MM.1S (cell line): ENCODE results near the gene N4BP2L2.

Experiments
- DNase-seq: peaks from one replicate; pipeline ENCODE4 v3.0.0-alpha.2; 2015
- H2AFZ ChIP-seq: fragments of 300-600 bp; sonication (generic); 2 replicates; pipeline ENCODE4 v1.6.0; 2016; ENCODE audit warnings: antibody characterized with exemption, low read length
- H3F3A ChIP-seq: fragments of 300-600 bp; sonication (generic); 2 replicates; pipeline ENCODE4 v1.6.1; 2016; ENCODE audit warnings: mild to moderate bottlenecking, antibody characterized with exemption, low read length, moderate library complexity, mixed read lengths; ENCODE audit not compliant: insufficient read depth
- H3K27ac ChIP-seq: fragments of 300-600 bp; sonication (generic); 2 replicates; pipeline ENCODE4 v1.5.1; 2016; ENCODE audit warnings: mild to moderate bottlenecking, low read length
- H3K27me3 ChIP-seq: fragments of 300-600 bp; sonication (generic); replicated peaks from 2 replicates; pipeline ENCODE4 v1.6.0; 2016; ENCODE audit warnings: low read length; ENCODE audit not compliant: insufficient read depth
- H3K36me3 ChIP-seq: fragments of 300-600 bp; sonication (generic); replicated peaks from 2 replicates; pipeline ENCODE4 v1.6.1; 2016; ENCODE audit warnings: mild to moderate bottlenecking, low read length, mixed read lengths; ENCODE audit not compliant: insufficient read depth
- H3K4me1 ChIP-seq: fragments of 300-600 bp; sonication (generic); 2 replicates; pipeline ENCODE4 v1.6.1; 2016; ENCODE audit warnings: low read length, mixed read lengths
- H3K4me2 ChIP-seq: fragments of 300-600 bp; sonication (generic); 2 replicates; pipeline ENCODE4 v1.6.0; 2016; ENCODE audit warnings: low read depth, low read length
- H3K4me3 ChIP-seq: fragments of 300-600 bp; sonication (generic); 2 replicates; pipeline ENCODE4 v1.5.1; 2016; ENCODE audit warnings: low read length, mixed read lengths
- H3K79me2 ChIP-seq: fragments of 300-600 bp; sonication (generic); 2 replicates; pipeline ENCODE4 v1.6.1; 2016; ENCODE audit warnings: mixed run types, low read length, mixed read lengths
- H3K9ac ChIP-seq: fragments of 300-600 bp; sonication (generic); 2 replicates; pipeline ENCODE4 v1.6.1; 2016; ENCODE audit warnings: low read length, mixed read lengths
- H3K9me2 ChIP-seq: fragments of 300-600 bp; sonication (generic); replicated peaks from 2 replicates; pipeline ENCODE4 v1.6.1; 2016; ENCODE audit warnings: mild to moderate bottlenecking, low read length, mixed read lengths; ENCODE audit not compliant: insufficient read depth
- H3K9me3 ChIP-seq: fragments of 300-600 bp; sonication (generic); replicated peaks from 2 replicates; pipeline ENCODE4 v1.6.1; 2016; ENCODE audit warnings: mild to moderate bottlenecking, low read length, mixed read lengths; ENCODE audit not compliant: insufficient read depth
- H4K20me1 ChIP-seq: fragments of 300-600 bp; sonication (generic); 2 replicates; pipeline ENCODE4 v1.6.1; 2016; ENCODE audit warnings: mild to moderate bottlenecking, low read length, moderate library complexity, mixed read lengths; ENCODE audit not compliant: insufficient read depth
- EZH2 ChIP-seq: fragments of 300-600 bp; sonication (generic); optimal IDR thresholded peaks from 2 replicates; pipeline ENCODE3; 2017; ENCODE audit warnings: low read depth, mild to moderate bottlenecking, antibody characterized with exemption, low read length, mixed read lengths
- EZH2phosphoT487 ChIP-seq: fragments of 300-600 bp; sonication (generic); IDR thresholded peaks from 2 replicates; pipeline ENCODE4 v1.6.1; 2018; ENCODE audit warnings: antibody characterized with exemption, low read length
- TF ChIP-seq, protein P1 (sequence below): fragments of 300-600 bp; sonication (generic); IDR thresholded peaks from 2 replicates; pipeline ENCODE4 v1.5.1; 2016; ENCODE audit warnings: antibody characterized with exemption, low read length, mixed read lengths

The N4BP2L2 gene

DNA sequence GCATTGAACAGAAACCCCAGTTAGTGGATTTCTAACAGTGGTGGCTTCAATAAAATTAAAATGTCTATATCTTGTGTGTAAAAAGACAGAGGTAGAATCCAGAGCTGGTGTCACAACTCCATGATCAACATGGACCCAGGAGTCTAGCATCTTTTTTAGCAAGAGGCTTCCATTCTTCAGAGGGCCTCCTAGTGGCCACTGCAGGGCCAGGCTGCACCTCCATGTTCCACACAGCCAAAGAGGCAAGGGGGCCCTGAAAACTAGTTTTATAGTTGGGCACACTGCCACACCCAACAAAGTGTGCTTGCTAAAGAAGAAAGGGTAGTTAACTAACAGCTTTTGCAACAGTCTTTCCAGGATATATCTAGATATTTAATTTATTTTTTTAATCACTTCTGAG lies 123.6 kb downstream of the N4BP2L2 start:
- H3K4me2 ChIP-seq: no peak overlapping the region
- no peaks in the 10 kb centered on the region for H3K79me2 ChIP-seq
- no peaks in the 10 kb centered on the region for H3K9me2 ChIP-seq
- H3F3A ChIP-seq: no peaks in the 10 kb centered on the region
- H4K20me1 ChIP-seq: no peaks in the 10 kb centered on the region
- H3K9ac ChIP-seq: no peak overlapping the region
- H2AFZ ChIP-seq: no peak overlapping the region
- H3K27ac ChIP-seq: no peak overlapping the region
- H3K9me3 ChIP-seq: no peaks in the 10 kb centered on the region
- no peak for DNase-seq
- no peak overlapping the region for H3K4me3 ChIP-seq
- TF ChIP-seq, protein P1, sequence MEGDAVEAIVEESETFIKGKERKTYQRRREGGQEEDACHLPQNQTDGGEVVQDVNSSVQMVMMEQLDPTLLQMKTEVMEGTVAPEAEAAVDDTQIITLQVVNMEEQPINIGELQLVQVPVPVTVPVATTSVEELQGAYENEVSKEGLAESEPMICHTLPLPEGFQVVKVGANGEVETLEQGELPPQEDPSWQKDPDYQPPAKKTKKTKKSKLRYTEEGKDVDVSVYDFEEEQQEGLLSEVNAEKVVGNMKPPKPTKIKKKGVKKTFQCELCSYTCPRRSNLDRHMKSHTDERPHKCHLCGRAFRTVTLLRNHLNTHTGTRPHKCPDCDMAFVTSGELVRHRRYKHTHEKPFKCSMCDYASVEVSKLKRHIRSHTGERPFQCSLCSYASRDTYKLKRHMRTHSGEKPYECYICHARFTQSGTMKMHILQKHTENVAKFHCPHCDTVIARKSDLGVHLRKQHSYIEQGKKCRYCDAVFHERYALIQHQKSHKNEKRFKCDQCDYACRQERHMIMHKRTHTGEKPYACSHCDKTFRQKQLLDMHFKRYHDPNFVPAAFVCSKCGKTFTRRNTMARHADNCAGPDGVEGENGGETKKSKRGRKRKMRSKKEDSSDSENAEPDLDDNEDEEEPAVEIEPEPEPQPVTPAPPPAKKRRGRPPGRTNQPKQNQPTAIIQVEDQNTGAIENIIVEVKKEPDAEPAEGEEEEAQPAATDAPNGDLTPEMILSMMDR: peak; percentile 42
- TF ChIP-seq EZH2phosphoT487: no peak
- no peaks in the 10 kb centered on the region for H3K27me3 ChIP-seq
- H3K36me3 ChIP-seq: no peaks in the 10 kb centered on the region
- H3K4me1 ChIP-seq: no peaks in the 10 kb centered on the region

DNA sequence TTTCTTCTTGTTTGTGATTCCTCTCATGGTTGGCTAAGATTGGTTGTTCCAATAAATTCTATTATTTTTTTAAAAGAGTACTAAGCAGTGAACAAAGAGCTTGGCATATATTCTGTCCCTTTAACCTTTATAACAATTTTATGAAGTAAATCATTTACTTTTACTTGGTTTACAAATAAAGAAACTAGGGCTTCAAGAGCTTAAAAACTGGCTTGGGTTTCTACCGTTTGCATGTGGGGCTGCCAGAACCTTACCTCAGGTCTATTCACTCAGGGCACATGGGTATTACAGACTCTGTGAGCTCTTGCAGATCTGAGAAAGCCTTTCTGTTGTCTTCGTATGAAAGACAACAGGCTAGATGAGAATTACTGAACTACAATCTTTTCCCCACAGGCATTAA lies 124.0 kb downstream of the N4BP2L2 start:
- H3K4me1 ChIP-seq: no peaks in the 10 kb centered on the region
- no peaks in the 10 kb centered on the region for H3F3A ChIP-seq
- no peaks in the 10 kb centered on the region for H3K9me3 ChIP-seq
- no peak overlapping the region for H2AFZ ChIP-seq
- TF ChIP-seq EZH2phosphoT487 (no peak), EZH2 (no peak)
- TF ChIP-seq, protein P1: no peak
- no peak for DNase-seq
- no peaks in the 10 kb centered on the region for H3K27me3 ChIP-seq
- no peak overlapping the region for H3K9ac ChIP-seq
- H3K9me2 ChIP-seq: no peaks in the 10 kb centered on the region
- H3K36me3 ChIP-seq: no peaks in the 10 kb centered on the region
- no peaks in the 10 kb centered on the region for H3K79me2 ChIP-seq
- H3K4me2 ChIP-seq: no peak overlapping the region
- H3K27ac ChIP-seq: no peak overlapping the region
- no peaks in the 10 kb centered on the region for H4K20me1 ChIP-seq
- no peak overlapping the region for H3K4me3 ChIP-seq

DNA sequence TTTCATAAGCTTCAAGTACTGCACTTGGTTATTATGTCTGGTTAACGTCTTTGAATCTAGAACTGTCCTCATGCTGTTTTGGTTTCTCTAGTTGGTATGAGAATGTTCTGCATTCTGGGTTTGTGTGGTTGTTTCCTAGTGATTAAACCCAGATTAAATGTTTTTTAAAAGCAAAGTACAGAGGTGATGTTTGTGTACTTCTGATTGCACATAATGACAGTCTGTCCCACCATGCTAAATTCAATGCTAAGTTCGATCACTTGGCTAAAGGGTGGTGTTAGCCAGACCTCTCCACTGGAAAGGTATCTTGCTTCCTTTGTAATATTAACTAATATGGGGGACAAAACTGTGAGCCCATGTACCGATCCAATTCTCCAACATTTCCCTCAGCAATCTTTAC lies 125.3 kb downstream of the N4BP2L2 start:
- no peak for TF ChIP-seq EZH2phosphoT487
- TF ChIP-seq EZH2: no peak
- TF ChIP-seq, protein P1: no peak
- Histone ChIP-seq H3F3A (no peaks in the 10 kb centered on the region), H3K4me1 (no peaks in the 10 kb centered on the region), H3K4me3 (no peak overlapping the region), H2AFZ (no peak overlapping the region), H4K20me1 (no peaks in the 10 kb centered on the region), H3K9me3 (no peaks in the 10 kb centered on the region), H3K27me3 (no peaks in the 10 kb centered on the region), H3K36me3 (no peaks in the 10 kb centered on the region), H3K79me2 (no peaks in the 10 kb centered on the region), H3K9me2 (no peaks in the 10 kb centered on the region), H3K27ac (no peak overlapping the region), H3K4me2 (no peak overlapping the region), H3K9ac (no peak overlapping the region)
- no peak for DNase-seq
